ENCODE data around the gene KCNJ6. TPM values are rescaled to one million over a fixed set of nuclear protein-coding genes. Genes with fewer than 3 reads are reported as not detected.
"Not testable (repeated sequence)": the region's sequence is repeated elsewhere in the genome, so short reads cannot be mapped to it uniquely, and the experiment has no call there.

The KCNJ6 gene
- total RNA-seq, 1 donor = under 0.01 TPM

DNA sequence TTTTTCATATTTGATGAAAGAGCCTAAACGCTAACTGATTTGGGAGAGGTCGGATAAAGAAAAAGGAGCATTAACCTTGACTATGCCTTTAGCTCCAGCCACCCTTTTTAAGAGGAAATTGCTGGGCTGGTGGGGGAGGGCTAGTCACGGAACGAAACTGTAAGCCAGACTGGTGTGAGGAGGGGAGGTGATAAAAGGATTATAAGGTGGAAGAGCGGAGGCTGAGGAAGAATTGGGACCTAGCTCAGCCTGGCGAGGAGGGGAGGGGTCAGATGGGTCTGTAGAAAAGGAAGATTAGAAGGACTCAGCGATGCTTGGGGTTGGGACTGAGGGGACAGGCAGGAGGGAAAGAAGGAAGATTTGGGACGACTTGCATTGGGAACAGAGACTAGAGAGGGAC is 325.4 kb downstream of the KCNJ6 start:
- not testable (repeated sequence) for H3K4me3 ChIP-seq (ENCODE audit: low read length); H3K4me1 ChIP-seq (ENCODE audit: insufficient read depth, low read length)

DNA sequence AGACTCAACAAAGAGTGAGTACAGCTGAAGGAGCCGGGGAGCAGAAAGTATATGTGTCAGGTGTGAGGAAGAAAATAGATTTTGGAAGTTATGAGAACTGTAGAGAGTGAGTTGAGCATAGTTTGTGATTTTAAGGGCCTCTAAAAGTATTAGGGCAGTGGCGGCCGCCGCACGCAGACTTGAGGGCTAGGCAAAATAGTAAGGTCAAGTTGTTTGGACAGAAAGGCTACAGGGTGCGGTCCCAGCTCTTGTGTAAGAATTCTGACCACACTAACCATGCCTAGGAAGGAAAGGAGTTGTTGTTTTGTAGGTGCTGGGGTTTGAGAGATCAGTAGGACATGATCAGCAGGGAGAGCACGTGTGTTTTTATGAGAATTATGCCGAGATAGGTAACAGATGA is 327.6 kb downstream of the KCNJ6 start:
- not testable (repeated sequence) for H3K4me3 ChIP-seq (ENCODE audit: low read length); H3K9me3 ChIP-seq (ENCODE audit: low read depth, low read length); H3K4me1 ChIP-seq (ENCODE audit: insufficient read depth, low read length)

More for the DNA sequence above, 325.4 kb downstream of the KCNJ6 start:
- not testable (repeated sequence) for H3K27me3 ChIP-seq (ENCODE audit: insufficient read depth, low read length); H3K9me3 ChIP-seq (ENCODE audit: low read depth, low read length)

DNA sequence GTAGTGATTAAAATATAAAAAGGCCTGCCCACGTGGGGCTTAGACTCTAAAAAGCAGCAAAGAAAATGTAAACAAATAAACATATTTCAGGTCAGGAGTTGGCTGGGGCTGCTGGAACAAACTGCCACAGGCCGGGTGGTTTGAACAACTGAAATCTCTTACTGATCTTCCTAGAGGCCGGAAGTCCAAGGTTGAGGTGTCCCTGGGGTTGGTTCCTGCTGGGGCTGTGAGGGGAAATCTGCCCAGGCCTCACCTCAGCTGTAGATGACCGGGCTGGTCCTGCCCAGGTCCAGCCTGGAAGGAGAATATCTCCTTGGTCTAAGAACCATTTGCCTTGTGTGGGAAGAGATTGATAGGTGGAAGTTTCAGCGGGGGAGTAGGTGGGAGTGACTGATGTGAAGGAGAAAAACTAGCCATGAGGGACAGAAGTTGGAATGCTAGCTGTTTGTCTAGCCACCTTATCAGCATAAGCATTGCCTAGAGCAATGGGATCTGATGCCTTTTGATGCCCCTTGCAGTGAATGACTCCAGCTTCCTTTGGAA is 328.6 kb downstream of the KCNJ6 start:
- no peaks in the 10 kb centered on the region for H3K27me3 ChIP-seq (ENCODE audit: insufficient read depth, low read length)
- no peaks in the 10 kb centered on the region for H3K4me1 ChIP-seq (ENCODE audit: insufficient read depth, low read length)
- H3K9me3 ChIP-seq (ENCODE audit: low read depth, low read length) = no peaks in the 10 kb centered on the region
- H3K4me3 ChIP-seq (ENCODE audit: low read length) = no peak overlapping the region

More for the DNA sequence above, 327.6 kb downstream of the KCNJ6 start:
- H3K27me3 ChIP-seq (ENCODE audit: insufficient read depth, low read length) = not testable (repeated sequence)

DNA sequence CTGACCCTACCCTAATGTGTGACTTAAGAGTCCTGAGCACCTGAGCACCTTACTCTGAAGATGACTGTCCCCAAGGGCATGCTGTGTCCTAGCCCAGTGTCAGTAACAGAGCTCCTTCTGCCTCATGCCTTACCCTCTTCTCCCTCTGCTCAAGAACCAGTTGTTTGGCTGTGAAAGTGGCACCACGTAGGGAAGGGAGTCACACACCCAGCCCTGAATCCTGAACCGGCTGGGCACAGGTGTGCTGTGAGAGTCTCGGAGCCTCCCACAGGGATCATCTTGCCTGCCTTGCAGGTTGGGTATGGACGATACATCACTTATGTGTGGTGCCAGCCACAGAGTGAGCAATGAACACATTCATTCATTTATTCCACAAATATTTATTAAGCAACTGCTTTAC is 329.1 kb downstream of the KCNJ6 start:
- Histone ChIP-seq H3K4me3 (ENCODE audit: low read length) (no peak overlapping the region), H3K4me1 (ENCODE audit: insufficient read depth, low read length) (no peaks in the 10 kb centered on the region), H3K9me3 (ENCODE audit: low read depth, low read length) (no peaks in the 10 kb centered on the region), H3K27me3 (ENCODE audit: insufficient read depth, low read length) (no peaks in the 10 kb centered on the region)

DNA sequence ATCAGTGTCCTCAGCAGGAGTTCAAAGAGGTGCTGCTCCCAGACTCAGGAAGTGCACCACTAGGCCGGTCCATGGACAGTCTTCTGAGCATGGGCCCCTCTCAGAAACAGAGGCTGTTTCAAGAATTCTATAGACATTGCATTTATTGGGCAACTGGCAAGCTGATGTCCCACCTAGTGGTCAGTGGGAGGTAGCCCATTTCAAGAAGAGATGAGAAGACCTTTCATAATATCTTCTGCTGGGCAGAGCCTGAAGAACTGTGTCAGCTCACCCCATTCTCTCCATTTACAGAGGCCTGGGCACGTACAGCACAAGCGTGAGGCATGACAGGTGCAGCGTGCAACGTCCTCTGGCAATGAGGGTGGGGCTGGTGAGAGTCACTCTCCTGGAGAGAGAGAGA is 333.7 kb downstream of the KCNJ6 start:
- Histone ChIP-seq H3K4me1 (ENCODE audit: insufficient read depth, low read length) (no peaks in the 10 kb centered on the region), H3K27me3 (ENCODE audit: insufficient read depth, low read length) (peaks cover 6% of the 10 kb centered on the region), H3K4me3 (ENCODE audit: low read length) (no peak overlapping the region)

DNA sequence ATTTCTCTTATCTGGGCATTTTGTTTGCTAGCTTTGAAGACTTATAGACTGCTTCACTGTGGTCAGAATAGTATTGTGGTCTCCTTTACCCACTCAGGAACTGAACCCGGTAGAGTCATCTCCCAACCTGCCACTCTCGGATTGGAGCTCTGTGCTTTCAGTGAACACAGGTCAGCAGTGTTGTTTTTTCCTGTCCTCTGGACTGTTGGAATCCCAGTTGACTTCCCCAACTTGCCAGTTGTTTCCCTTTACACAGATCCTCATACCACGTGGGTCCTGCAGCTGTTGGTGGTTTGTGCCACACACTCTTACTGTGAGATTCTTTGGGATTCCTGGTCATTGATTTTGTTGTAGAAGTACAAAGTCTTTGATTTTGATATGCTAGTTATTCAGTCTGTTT is 335.6 kb downstream of the KCNJ6 start:
- no peak overlapping the region for H3K4me3 ChIP-seq (ENCODE audit: low read length)
- peaks cover 6% of the 10 kb centered on the region for H3K27me3 ChIP-seq (ENCODE audit: insufficient read depth, low read length)
- peaks cover 15% of the 10 kb centered on the region for H3K9me3 ChIP-seq (ENCODE audit: low read depth, low read length)
- no peaks in the 10 kb centered on the region for H3K4me1 ChIP-seq (ENCODE audit: insufficient read depth, low read length)

More for the DNA sequence above, 333.7 kb downstream of the KCNJ6 start:
- peaks cover 15% of the 10 kb centered on the region for H3K9me3 ChIP-seq (ENCODE audit: low read depth, low read length)

DNA sequence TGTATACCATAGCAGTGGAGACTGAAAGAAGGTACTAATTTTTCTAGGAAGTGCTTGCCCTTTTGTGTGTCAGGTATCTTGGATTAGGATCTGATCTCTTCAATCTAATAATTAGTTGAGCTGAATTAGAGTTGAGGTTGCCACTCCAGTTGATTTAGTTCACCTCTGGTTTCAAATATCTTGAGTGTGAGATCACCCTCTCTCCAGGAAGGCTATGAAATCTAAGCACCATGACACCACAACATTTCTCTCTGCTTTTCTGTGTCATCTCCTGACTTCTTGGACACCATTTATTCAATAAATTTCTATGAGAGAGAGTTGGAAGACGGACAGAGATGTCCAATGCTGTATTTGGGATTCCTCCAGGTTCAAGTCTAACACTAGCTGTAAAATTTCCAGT is 336.9 kb downstream of the KCNJ6 start:
- peaks cover 6% of the 10 kb centered on the region for H3K27me3 ChIP-seq (ENCODE audit: insufficient read depth, low read length)
- peaks cover 15% of the 10 kb centered on the region for H3K9me3 ChIP-seq (ENCODE audit: low read depth, low read length)
- no peaks in the 10 kb centered on the region for H3K4me1 ChIP-seq (ENCODE audit: insufficient read depth, low read length)
- H3K4me3 ChIP-seq (ENCODE audit: low read length) = no peak overlapping the region

DNA sequence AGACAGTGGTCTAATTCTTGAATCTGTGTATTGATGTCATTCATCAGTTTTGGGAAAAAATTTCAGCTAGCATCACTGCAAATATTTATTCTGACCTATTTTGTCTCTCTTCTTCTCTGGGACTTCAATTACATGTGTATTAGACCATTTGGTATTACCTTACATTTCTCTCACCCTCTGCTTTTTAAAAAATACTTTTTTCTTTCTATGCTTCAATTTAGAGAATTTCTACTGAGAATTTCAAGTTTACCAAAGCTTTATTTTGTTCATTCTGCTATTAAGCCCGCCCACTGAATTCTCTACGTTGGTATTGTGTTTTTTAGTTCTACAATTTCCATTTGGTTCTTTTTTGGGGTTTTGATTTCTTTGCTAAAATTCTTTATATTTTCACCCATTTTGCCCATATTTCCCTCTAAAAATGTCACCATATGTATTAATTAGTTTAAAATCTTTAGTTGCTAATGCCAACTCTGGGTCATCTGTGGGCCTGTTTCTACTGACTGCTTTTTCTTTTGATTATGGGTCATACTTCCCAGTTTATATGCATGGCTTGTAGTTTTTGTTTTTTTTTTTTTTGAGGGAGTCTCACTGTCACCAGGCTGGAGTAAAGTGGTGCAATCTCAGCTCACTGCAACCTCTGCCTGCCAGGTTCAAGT is 337.7 kb downstream of the KCNJ6 start:
- Histone ChIP-seq H3K4me1 (ENCODE audit: insufficient read depth, low read length) (no peaks in the 10 kb centered on the region), H3K9me3 (ENCODE audit: low read depth, low read length) (peaks cover 15% of the 10 kb centered on the region), H3K4me3 (ENCODE audit: low read length) (no peak overlapping the region), H3K27me3 (ENCODE audit: insufficient read depth, low read length) (peaks cover 6% of the 10 kb centered on the region)

DNA sequence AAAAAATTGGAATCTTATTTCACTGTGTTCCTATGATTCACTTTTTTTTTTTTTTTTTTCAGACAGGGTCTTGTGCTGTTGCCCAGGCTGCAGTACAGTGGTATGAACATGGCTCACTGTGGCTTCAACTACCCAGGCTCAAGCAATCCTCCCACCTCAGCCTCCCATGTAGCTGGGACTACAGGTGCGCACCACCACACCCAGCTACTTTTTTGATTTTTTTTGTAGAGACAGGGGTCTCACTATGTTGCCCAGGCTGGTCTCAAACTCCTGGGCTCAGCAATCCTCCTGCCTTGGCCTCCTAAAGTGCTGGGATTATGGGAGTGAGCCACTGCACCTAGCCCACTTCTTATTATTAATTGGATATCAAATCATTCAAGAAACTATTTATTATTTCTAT is 339.3 kb downstream of the KCNJ6 start:
- not testable (repeated sequence) for H3K4me3 ChIP-seq (ENCODE audit: low read length); H3K4me1 ChIP-seq (ENCODE audit: insufficient read depth, low read length); H3K27me3 ChIP-seq (ENCODE audit: insufficient read depth, low read length)
- H3K9me3 ChIP-seq (ENCODE audit: low read depth, low read length) = peaks cover 15% of the 10 kb centered on the region

DNA sequence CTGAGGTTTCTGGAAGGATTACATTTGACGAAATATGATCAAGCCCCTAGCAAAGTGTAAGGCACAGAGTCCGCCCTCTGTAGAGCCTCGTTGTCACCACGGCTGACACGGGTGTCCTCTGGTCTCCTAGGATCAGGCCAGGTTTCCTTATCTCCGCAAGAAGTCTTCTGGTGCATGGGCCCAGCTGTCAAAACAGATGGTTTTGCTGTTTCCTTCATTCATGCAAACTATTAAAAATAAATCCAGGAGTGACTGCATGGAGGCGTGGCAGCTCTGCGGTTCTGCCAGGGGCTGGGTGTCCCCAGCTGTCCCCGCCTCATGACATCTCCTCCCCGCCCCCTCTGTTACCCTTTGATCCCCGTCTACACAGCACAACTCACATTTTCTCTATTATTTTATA is 340.7 kb downstream of the KCNJ6 start:
- no peak overlapping the region for H3K4me3 ChIP-seq (ENCODE audit: low read length)
- no peaks in the 10 kb centered on the region for H3K4me1 ChIP-seq (ENCODE audit: insufficient read depth, low read length)
- peaks cover 9% of the 10 kb centered on the region for H3K27me3 ChIP-seq (ENCODE audit: insufficient read depth, low read length)
- H3K9me3 ChIP-seq (ENCODE audit: low read depth, low read length) = peaks cover 15% of the 10 kb centered on the region

DNA sequence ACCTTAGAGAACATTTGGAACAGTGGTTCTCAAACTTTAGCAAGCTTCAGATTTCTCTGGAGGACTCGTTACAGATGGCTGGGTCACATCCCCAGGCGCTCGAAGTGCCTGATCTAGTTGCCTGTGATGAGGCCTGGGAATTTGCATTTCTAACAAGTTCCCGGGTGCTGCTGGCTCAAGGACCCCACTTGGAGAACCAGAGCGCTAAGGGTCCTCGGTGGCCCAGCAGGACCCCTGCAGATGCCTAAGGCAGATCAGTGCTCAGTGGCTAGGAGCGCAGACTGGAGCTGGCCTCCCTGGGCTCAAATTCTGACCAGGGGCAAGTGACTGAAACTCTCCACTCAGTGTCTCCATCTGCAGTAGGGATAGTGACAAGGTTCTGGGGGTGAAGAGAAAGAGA is 341.5 kb downstream of the KCNJ6 start:
- Histone ChIP-seq H3K4me1 (ENCODE audit: insufficient read depth, low read length) (no peaks in the 10 kb centered on the region), H3K9me3 (ENCODE audit: low read depth, low read length) (peaks cover 13% of the 10 kb centered on the region), H3K27me3 (ENCODE audit: insufficient read depth, low read length) (peaks cover 9% of the 10 kb centered on the region), H3K4me3 (ENCODE audit: low read length) (no peak overlapping the region)

DNA sequence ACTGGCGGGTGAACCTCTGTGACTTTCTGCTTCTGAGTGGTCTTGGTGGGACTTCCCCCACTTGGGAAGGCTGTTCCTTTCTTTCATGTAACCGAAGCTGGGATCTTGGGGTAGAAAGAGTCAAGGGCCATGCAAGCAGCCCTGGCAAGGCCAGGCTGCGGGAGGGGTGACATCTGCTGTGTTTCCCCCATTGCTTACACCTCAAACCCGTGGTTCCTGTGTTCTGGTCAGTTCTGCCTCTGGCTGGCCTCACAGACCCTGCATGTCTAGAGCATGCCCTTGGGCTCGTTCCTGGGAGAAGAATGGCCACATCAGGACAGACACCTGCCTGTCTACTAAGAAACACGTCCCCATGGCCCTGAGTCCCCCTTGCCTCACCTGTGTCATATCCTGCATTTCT is 341.9 kb downstream of the KCNJ6 start:
- Histone ChIP-seq H3K9me3 (ENCODE audit: low read depth, low read length) (peaks cover 9% of the 10 kb centered on the region), H3K27me3 (ENCODE audit: insufficient read depth, low read length) (peaks cover 8% of the 10 kb centered on the region), H3K4me1 (ENCODE audit: insufficient read depth, low read length) (no peaks in the 10 kb centered on the region), H3K4me3 (ENCODE audit: low read length) (no peak overlapping the region)

DNA sequence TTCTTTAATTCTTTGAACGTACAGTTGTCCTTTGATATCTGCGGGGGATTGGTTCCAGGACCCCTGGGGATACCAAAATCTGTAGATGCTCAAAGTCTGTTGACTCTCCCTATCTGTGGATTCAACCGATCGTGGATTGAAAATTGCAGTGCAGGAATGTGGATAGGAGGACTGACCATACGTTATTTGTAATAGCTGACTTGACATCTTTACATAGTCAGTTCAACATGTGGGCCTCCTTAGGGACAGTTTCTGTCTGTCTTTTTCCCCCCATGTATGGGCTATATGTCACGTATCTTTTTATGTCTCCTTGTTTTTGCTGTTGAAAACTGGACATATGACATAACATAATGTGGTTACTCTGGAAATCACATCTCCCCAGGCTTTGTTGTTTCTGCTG is 344.8 kb downstream of the KCNJ6 start:
- H3K4me3 ChIP-seq (ENCODE audit: low read length) = no peak overlapping the region
- no peaks in the 10 kb centered on the region for H3K4me1 ChIP-seq (ENCODE audit: insufficient read depth, low read length)
- H3K9me3 ChIP-seq (ENCODE audit: low read depth, low read length) = no peaks in the 10 kb centered on the region
- H3K27me3 ChIP-seq (ENCODE audit: insufficient read depth, low read length) = peaks cover 3% of the 10 kb centered on the region

DNA sequence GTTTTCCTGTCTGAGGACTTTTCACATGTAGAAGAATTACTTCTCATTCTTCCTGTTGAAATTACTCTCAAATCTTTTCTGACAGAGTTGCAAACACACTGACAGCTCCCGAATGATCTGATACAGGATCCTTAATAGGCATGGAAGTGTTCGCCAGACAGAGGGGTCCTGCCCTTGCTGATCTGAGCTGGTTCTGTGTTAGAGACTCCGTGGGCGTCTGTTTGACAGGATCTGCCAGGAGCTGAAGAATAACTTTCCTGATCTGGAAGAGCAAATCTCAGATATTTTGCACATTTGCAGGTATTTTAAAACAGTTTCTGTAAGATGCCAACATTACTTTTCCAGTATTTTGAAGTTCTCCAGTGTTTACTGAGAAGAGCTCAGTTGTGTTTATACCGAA is 347.3 kb downstream of the KCNJ6 start:
- Histone ChIP-seq H3K27me3 (ENCODE audit: insufficient read depth, low read length) (peaks cover 3% of the 10 kb centered on the region), H3K9me3 (ENCODE audit: low read depth, low read length) (no peaks in the 10 kb centered on the region), H3K4me3 (ENCODE audit: low read length) (no peak overlapping the region), H3K4me1 (ENCODE audit: insufficient read depth, low read length) (peaks cover 13% of the 10 kb centered on the region)

DNA sequence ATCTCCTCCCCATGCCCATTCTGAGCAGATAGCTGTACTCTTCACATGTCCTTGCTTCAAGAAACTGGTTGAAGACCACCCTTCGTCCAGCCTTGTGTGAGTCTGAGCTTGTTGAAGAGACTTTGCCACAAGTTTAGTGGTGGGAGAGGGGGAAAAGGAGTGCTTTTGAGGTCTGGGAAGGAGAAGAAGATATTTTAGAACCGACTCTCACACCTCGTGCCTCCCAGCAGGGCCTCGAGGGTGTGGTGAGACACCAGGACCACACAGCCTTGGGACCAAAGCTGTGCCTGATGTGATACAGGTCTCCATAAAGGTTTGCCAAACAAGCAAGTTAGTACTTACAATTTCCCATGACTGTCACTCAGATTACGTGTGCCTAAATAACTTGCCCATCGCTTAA is 347.8 kb downstream of the KCNJ6 start:
- H3K4me1 ChIP-seq (ENCODE audit: insufficient read depth, low read length) = peaks cover 14% of the 10 kb centered on the region
- H3K4me3 ChIP-seq (ENCODE audit: low read length) = no peak overlapping the region
- peaks cover 3% of the 10 kb centered on the region for H3K27me3 ChIP-seq (ENCODE audit: insufficient read depth, low read length)

More for the DNA sequence above, 347.8 kb downstream of the KCNJ6 start:
- H3K9me3 ChIP-seq (ENCODE audit: low read depth, low read length) = no peaks in the 10 kb centered on the region
